Fibroblast of lung (primary cell): ENCODE results near the gene P2RY11. TPM values are rescaled to one million over a fixed set of nuclear protein-coding genes. Genes with fewer than 3 reads are reported as not detected.

Experiments used
- DNase-seq, 2 donors: peaks; one replicate each; pipeline versions ENCODE4 v3.0.0 to v3.0.0-alpha.2; 2010; ENCODE audit warnings: low read depth in 2 of 2
- H2AFZ ChIP-seq: 2 replicates; pipeline ENCODE4 v1.5.1; 2012; ENCODE audit warnings: low read length, control low read depth, inconsistent platforms
- H3K27ac ChIP-seq: 2 replicates; pipeline ENCODE4 v1.5.1; 2011; ENCODE audit warnings: low read length, control low read depth; ENCODE audit not compliant: insufficient read depth
- H3K27me3 ChIP-seq: 2 replicates; pipeline ENCODE4 v1.5.1; 2011; ENCODE audit warnings: mild to moderate bottlenecking, low read length; ENCODE audit not compliant: control insufficient read depth, insufficient read depth
- H3K36me3 ChIP-seq: 2 replicates; pipeline ENCODE4 v1.5.1; 2011; ENCODE audit warnings: low read length; ENCODE audit not compliant: control insufficient read depth, insufficient read depth
- H3K4me1 ChIP-seq: 2 replicates; pipeline ENCODE4 v1.5.1; 2011; ENCODE audit warnings: low read length; ENCODE audit not compliant: control insufficient read depth, insufficient read depth; ENCODE audit errors: extremely low read depth
- H3K4me2 ChIP-seq: 2 replicates; pipeline ENCODE4 v1.5.1; 2011; ENCODE audit warnings: low read length, control low read depth; ENCODE audit not compliant: insufficient read depth; ENCODE audit errors: extremely low read depth
- H3K4me3 ChIP-seq, 4 experiments: fragments of 200-600 bp in 1 of 4; sonication (generic) in 1 of 4; replicated peaks in 1 of 4; 2 replicates each; pipeline ENCODE4 v1.5.1; 2011 to 2016; ENCODE audit warnings: low read length in 4 of 4, low read depth in 3 of 4, mild to moderate bottlenecking in 3 of 4, control low read depth in 2 of 4, inconsistent platforms in 1 of 4, mixed read lengths in 1 of 4; ENCODE audit not compliant: insufficient read depth in 1 of 4; ENCODE audit errors: control extremely low read depth in 1 of 4
- H3K79me2 ChIP-seq: 2 replicates; pipeline ENCODE4 v1.5.1; 2012; ENCODE audit warnings: mild to moderate bottlenecking, low read length, inconsistent platforms; ENCODE audit not compliant: control insufficient read depth, insufficient read depth
- H3K9ac ChIP-seq: 2 replicates; pipeline ENCODE4 v1.5.1; 2011; ENCODE audit warnings: mild to moderate bottlenecking, low read length, control low read depth; ENCODE audit not compliant: insufficient read depth
- H3K9me3 ChIP-seq: 2 replicates; pipeline ENCODE4 v1.5.1; 2012; ENCODE audit warnings: low read depth, low read length; ENCODE audit not compliant: control insufficient read depth, insufficient read depth
- H4K20me1 ChIP-seq: 2 replicates; pipeline ENCODE4 v1.5.1; 2011; ENCODE audit warnings: low read length; ENCODE audit not compliant: control insufficient read depth, insufficient read depth; ENCODE audit errors: extremely low read depth
- CTCF ChIP-seq, 2 donors: IDR thresholded peaks in 1 of 2; conservative IDR thresholded peaks in 1 of 2; 1 replicate in 1 of 2; 2 replicates in 1 of 2; pipeline ENCODE4 v1.5.1; 2011 to 2012; ENCODE audit warnings: low read length in 2 of 2, control low read depth in 1 of 2, inconsistent platforms in 1 of 2, low read depth in 1 of 2, mild to moderate bottlenecking in 1 of 2
- EZH2 ChIP-seq: IDR thresholded peaks from 2 replicates; pipeline ENCODE4 v1.5.1; 2012; ENCODE audit warnings: low read length, control low read depth, mild to moderate bottlenecking; ENCODE audit errors: missing control alignments
- polyA plus RNA-seq, 2 donors: library from polyadenylated mRNA; depleted of rRNA in 1 of 2; stranded (reverse) in 1 of 2; unstranded in 1 of 2; fragments of >200 nt; gene quantifications; 2 replicates each; pipeline ENCODE4 v1.2.1, GENCODE V29; 2011 to 2012; ENCODE audit warnings: missing spikeins in 1 of 2
- total RNA-seq: library from RNA; depleted of rRNA; stranded (reverse); fragments of >200 nt; gene quantifications from 2 replicates; pipeline ENCODE4 v1.2.1, GENCODE V29; 2014

P2RY11 gene
- total and polyA plus RNA-seq, 2 donors (not counting 1 experiment from before 2014, with no cell fraction given): 0.68 to 3.3 TPM

- no peak for TF ChIP-seq EZH2
- TF ChIP-seq CTCF (conservative IDR thresholded peaks at IDR 0.05 in 1 of 2, IDR thresholded peaks at IDR 0.05 in 1 of 2; ENCODE audit: low read depth in 1 of 2, low read length in 2 of 2): no peak
- no peak overlapping the region for H3K4me2 ChIP-seq
- no peaks in the 10 kb centered on the region for H3K9me3 ChIP-seq
- H3K4me1 ChIP-seq: peaks cover 3% of the 10 kb centered on the region
- DNase-seq: no peak
- H3K36me3 ChIP-seq: peaks cover 44% of the 10 kb centered on the region
- no peaks in the 10 kb centered on the region for H3K27me3 ChIP-seq
- H3K9ac ChIP-seq: no peak overlapping the region
- no peaks in the 10 kb centered on the region for H4K20me1 ChIP-seq
- no peak overlapping the region for H2AFZ ChIP-seq
- H3K27ac ChIP-seq: no peak overlapping the region
- H3K4me3 ChIP-seq: no peak overlapping the region
- peaks cover 2% of the 10 kb centered on the region for H3K79me2 ChIP-seq
Measured at GRCh38 chr19:10113592-10113963, 2.1 kb downstream of the P2RY11 start.

- Histone ChIP-seq H4K20me1 (no peaks in the 10 kb centered on the region), H3K9ac (no peak overlapping the region), H3K79me2 (peaks cover 7% of the 10 kb centered on the region), H3K27ac (no peak overlapping the region), H3K9me3 (no peaks in the 10 kb centered on the region), H3K4me3 (no peak overlapping the region), H2AFZ (no peak overlapping the region), H3K4me2 (no peak overlapping the region), H3K4me1 (peaks cover 7% of the 10 kb centered on the region), H3K36me3 (peaks cover 44% of the 10 kb centered on the region), H3K27me3 (no peaks in the 10 kb centered on the region)
- TF ChIP-seq CTCF (conservative IDR thresholded peaks at IDR 0.05 in 1 of 2, IDR thresholded peaks at IDR 0.05 in 1 of 2; ENCODE audit: low read depth in 1 of 2, low read length in 2 of 2): no peak
- DNase-seq: no peak
Measured at GRCh38 chr19:10113964-10114650, 2.6 kb downstream of the P2RY11 start.

GRCh38 chr19:10114651-10115391, 3.3 kb downstream of the P2RY11 start:
- Histone ChIP-seq H3K4me1 (peaks cover 7% of the 10 kb centered on the region), H2AFZ (no peak overlapping the region), H3K79me2 (peaks cover 12% of the 10 kb centered on the region), H4K20me1 (no peaks in the 10 kb centered on the region), H3K36me3 (peaks cover 40% of the 10 kb centered on the region), H3K4me3 (no peak overlapping the region), H3K27ac (no peak overlapping the region), H3K9ac (no peak overlapping the region), H3K27me3 (no peaks in the 10 kb centered on the region), H3K4me2 (no peak overlapping the region), H3K9me3 (no peaks in the 10 kb centered on the region)
- TF ChIP-seq CTCF (conservative IDR thresholded peaks at IDR 0.05 in 1 of 2, IDR thresholded peaks at IDR 0.05 in 1 of 2; ENCODE audit: low read depth in 1 of 2, low read length in 2 of 2) (no peak), EZH2 (no peak)
- DNase-seq: no peak
